Gastroesophageal sphincter (tissue), 3 donors: ENCODE measurements around the gene ARSI.

Experiments
- EP300 ChIP-seq: sonication (generic); formaldehyde crosslinking; IDR thresholded peaks from one replicate; pipeline ENCODE4 v1.6.1; 2017; ENCODE audit warnings: antibody characterized with exemption, mild to moderate bottlenecking
- POLR2A ChIP-seq, 2 donors: fragments of 450-650 bp; IDR thresholded peaks; one replicate each; pipeline ENCODE4 v1.6.1; 2017; ENCODE audit warnings: antibody characterized with exemption in 2 of 2, mild to moderate bottlenecking in 2 of 2, moderate library complexity in 1 of 2
- POLR2AphosphoS5 ChIP-seq: sonication (generic); formaldehyde crosslinking; IDR thresholded peaks from one replicate; pipeline ENCODE4 v1.6.1; 2017; ENCODE audit warnings: antibody characterized with exemption
- TF ChIP-seq, protein P1 (sequence below), 4 experiments: fragments of 200-600 bp in 2 of 4; fragments of 450-650 bp in 2 of 4; sonication (generic) in 1 of 4; IDR thresholded peaks; one replicate each; pipeline ENCODE4 v1.5.1; 2017 to 2019; ENCODE audit warnings: antibody characterized with exemption in 4 of 4, mild to moderate bottlenecking in 2 of 4, moderate library complexity in 2 of 4

DNA sequence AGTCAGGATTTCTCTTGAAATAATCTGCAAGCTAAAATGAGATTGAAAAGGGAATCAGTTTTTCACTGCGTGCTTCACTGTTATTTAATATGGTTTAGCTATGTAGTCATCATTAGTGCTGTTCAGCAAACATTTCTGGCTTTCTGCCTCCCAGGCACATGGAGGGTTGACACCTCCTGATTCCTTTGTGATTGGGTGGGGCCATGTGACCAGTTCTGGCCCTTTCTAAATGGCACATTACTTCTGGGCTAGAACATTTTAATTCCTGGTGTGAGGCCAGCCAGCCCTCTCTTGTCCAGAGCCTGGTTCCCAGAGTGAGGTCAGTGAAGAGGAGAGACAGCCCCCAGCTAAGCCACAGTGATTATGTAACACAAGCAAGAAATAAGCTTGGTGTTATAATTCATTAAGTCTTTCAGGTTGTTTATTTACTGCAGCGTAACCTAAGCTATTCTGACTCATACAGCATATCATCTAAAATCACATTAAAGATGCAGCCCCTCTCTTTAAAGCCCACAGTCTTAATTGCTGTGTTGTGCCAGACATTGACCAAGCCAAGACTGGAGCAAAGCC lies 17.4 kb upstream of the ARSI start:
- TF ChIP-seq POLR2AphosphoS5 (peak; percentile 71), POLR2A (IDR thresholded peaks at IDR 0.05) (no peak), EP300 (no peak)
- TF ChIP-seq, protein P1, sequence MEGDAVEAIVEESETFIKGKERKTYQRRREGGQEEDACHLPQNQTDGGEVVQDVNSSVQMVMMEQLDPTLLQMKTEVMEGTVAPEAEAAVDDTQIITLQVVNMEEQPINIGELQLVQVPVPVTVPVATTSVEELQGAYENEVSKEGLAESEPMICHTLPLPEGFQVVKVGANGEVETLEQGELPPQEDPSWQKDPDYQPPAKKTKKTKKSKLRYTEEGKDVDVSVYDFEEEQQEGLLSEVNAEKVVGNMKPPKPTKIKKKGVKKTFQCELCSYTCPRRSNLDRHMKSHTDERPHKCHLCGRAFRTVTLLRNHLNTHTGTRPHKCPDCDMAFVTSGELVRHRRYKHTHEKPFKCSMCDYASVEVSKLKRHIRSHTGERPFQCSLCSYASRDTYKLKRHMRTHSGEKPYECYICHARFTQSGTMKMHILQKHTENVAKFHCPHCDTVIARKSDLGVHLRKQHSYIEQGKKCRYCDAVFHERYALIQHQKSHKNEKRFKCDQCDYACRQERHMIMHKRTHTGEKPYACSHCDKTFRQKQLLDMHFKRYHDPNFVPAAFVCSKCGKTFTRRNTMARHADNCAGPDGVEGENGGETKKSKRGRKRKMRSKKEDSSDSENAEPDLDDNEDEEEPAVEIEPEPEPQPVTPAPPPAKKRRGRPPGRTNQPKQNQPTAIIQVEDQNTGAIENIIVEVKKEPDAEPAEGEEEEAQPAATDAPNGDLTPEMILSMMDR (IDR thresholded peaks at IDR 0.05): no peak
